Renal cortical epithelial cell (primary cell): ENCODE measurements around the gene ANAPC16. TPM values are rescaled to one million over a fixed set of nuclear protein-coding genes. Genes with fewer than 3 reads are reported as not detected.
"Not testable (repeated sequence)": the region's sequence is repeated elsewhere in the genome, so short reads cannot be mapped to it uniquely, and the experiment has no call there.

Experiments used
- DNase-seq: peaks from one replicate; pipeline ENCODE4 v3.0.0-alpha.2; 2011; ENCODE audit warnings: low read depth
- total RNA-seq: library from RNA; depleted of rRNA; stranded (reverse); fragments of >200 nt; gene quantifications from 2 replicates; pipeline ENCODE4 v1.2.3, GENCODE V29; 2014

ANAPC16 gene
- total RNA-seq, 1 donor from 2014 or later, result 86.9 TPM

- peak; percentile 65 for DNase-seq
These were observed 62.3 kb downstream of the ANAPC16 start for GRCh38 chr10:72277996-72278667.

DNA sequence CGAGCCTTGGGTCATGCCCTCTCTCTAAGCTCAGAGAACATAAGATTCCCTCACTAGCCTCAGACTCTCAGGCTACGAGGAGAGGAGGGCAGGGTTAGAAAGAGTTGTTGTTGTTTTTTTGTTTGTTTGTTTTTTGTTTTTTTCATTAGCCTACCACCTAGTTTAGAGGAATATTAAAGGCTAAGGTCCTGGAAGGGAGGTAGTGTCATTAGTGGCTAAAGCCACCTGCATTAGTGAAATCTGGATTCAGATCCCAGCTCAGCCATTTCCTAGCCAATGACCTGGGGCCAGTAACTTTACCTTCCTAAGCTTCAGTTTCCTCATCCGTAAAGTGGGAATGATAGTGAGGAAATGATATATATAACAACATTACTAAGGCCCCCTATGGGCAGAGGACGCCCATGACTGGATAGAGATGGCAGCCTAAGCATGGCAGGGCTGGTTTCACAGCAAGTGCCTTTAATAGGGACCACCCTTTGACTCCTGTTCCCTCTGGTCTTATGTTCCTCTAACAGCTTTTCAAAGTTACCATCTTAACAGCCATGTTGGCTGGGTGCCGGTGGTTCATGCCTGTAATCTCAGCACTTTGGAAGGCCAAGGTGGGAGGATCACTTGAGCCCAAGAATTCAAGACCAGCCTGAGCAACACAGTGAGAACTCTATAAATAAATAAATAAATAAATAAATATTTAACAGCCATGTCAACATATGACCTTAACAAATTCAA is 63.0 kb downstream of the ANAPC16 start:
- no peak for DNase-seq

DNA sequence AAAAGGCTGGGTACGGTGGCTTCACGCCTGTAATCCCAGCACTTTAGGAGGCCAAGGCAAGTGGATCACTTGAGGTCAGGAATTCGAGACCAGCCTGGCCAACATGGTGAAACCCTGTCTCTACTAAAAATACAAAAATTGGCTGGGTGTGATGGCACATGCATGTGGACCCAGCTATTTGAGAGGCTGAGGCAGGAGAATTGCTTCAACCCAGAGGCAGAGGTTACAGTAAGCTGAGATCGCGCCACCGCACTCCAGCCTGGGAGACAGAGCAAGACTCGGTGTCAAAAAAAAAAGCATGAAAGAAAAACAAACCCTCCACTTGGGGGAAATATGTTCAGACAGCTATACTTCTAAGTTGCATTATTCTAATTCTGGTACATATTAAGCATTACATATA is 63.8 kb downstream of the ANAPC16 start:
- not testable (repeated sequence) for DNase-seq

DNA sequence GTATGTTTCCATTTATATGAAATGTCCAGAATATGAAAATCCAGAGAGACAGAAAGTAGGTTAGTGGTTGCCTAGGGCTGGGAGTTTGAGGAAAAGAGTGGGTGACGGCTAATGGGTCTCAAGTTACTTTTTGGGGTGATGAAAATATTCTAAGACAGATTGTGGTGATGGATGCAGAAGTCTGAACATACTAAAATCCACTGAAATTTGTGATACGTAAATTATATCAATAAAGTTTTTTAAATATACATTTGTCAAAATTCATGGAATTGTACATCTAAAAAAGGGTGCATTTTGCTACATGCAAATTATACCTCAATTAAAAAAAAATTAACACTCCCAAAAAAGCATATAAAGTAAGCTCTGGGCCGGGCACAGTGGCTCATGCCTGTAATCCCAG is 67.3 kb downstream of the ANAPC16 start:
- DNase-seq, result no peak

Other genes with a start within 250 kb of the ANAPC16 start
- gene SPOCK2, start 127.5 kb upstream of the ANAPC16 start, total RNA-seq, result 2.0 and 41.8 TPM in 2 replicates
- 61.1 and 61.6 TPM in 2 replicates for gene ASCC1, start 264 bp downstream of the ANAPC16 start, total RNA-seq
- gene DDIT4, start 57.9 kb downstream of the ANAPC16 start, total RNA-seq, result 246 and 704 TPM in 2 replicates
- 24.8 and 33.8 TPM in 2 replicates for gene DNAJB12, start 138.9 kb downstream of the ANAPC16 start, total RNA-seq